Liver (tissue), 9 donors: ENCODE data around the gene GLIS1. TPM values are rescaled to one million over a fixed set of nuclear protein-coding genes. Genes with fewer than 3 reads are reported as not detected.

ENCODE experiments used
- DNase-seq: peaks from one replicate; pipeline ENCODE4 v3.0.0-alpha.2; 2017; ENCODE audit warnings: low spot score
- H3K27ac ChIP-seq, 2 donors: one replicate each; pipeline ENCODE4 v1.7.0; 2013; ENCODE audit warnings: inconsistent platforms in 2 of 2, low read length in 2 of 2, control low read depth in 1 of 2, low read depth in 1 of 2, mild to moderate bottlenecking in 1 of 2
- H3K27me3 ChIP-seq, 4 donors: one replicate each; pipeline versions ENCODE4 v1.6.1 to v1.7.0; 2013; ENCODE audit warnings: low read length in 3 of 4, inconsistent platforms in 1 of 4, mild to moderate bottlenecking in 1 of 4, moderate library complexity in 1 of 4; ENCODE audit not compliant: control insufficient read depth in 4 of 4, insufficient read depth in 4 of 4
- H3K36me3 ChIP-seq, 4 donors: one replicate each; pipeline versions ENCODE4 v1.6.1 to v1.7.0; 2013; ENCODE audit warnings: low read length in 3 of 4, mild to moderate bottlenecking in 3 of 4, low read depth in 1 of 4, moderate library complexity in 1 of 4; ENCODE audit not compliant: control insufficient read depth in 4 of 4, insufficient read depth in 3 of 4
- H3K4me1 ChIP-seq, 4 donors: one replicate each; pipeline versions ENCODE4 v1.6.1 to v1.7.0; 2013; ENCODE audit warnings: low read length in 3 of 4, mild to moderate bottlenecking in 3 of 4, moderate library complexity in 1 of 4; ENCODE audit not compliant: control insufficient read depth in 4 of 4, insufficient read depth in 4 of 4
- H3K4me3 ChIP-seq, 3 donors: one replicate each; pipeline versions ENCODE4 v1.6.1 to v1.7.0; 2013; ENCODE audit warnings: low read length in 3 of 3, control low read depth in 1 of 3, low read depth in 1 of 3, mild to moderate bottlenecking in 1 of 3
- H3K9ac ChIP-seq, 2 donors: one replicate each; pipeline ENCODE4 v1.7.0; 2013; ENCODE audit warnings: low read length in 2 of 2, mild to moderate bottlenecking in 2 of 2, moderate library complexity in 2 of 2, control low read depth in 1 of 2, low read depth in 1 of 2
- H3K9me3 ChIP-seq, 4 donors: one replicate each; pipeline versions ENCODE4 v1.6.1 to v1.7.0; 2013; ENCODE audit warnings: low read length in 3 of 4; ENCODE audit not compliant: control insufficient read depth in 4 of 4
- CTCF ChIP-seq: fragments of 150-350 bp; IDR thresholded peaks from 2 replicates; pipeline ENCODE4 v1.5.1; 2017; ENCODE audit warnings: improper control_type of control experiment, low read depth, low read length; ENCODE audit not compliant: missing input control
- EGR1 ChIP-seq, 2 donors: IDR thresholded peaks; 2 replicates each; pipeline ENCODE4 v1.6.1; 2016 to 2018; ENCODE audit warnings: antibody characterized with exemption in 2 of 2, low read depth in 2 of 2
- FOXA1 ChIP-seq: IDR thresholded peaks from 2 replicates; pipeline ENCODE4 v1.6.1; 2016; ENCODE audit warnings: antibody characterized with exemption
- FOXA2 ChIP-seq: IDR thresholded peaks from 2 replicates; pipeline ENCODE4 v1.6.1; 2016; ENCODE audit warnings: antibody characterized with exemption
- GABPA ChIP-seq, 2 donors: IDR thresholded peaks in 1 of 2; conservative IDR thresholded peaks in 1 of 2; 2 replicates each; pipeline ENCODE4 v1.6.1; 2016; ENCODE audit warnings: antibody characterized with exemption in 2 of 2, mild to moderate bottlenecking in 1 of 2, moderate library complexity in 1 of 2
- HNF4A ChIP-seq, 2 donors: conservative IDR thresholded peaks; 2 replicates each; pipeline ENCODE4 v1.6.1; 2016; ENCODE audit warnings: antibody characterized with exemption in 2 of 2, mild to moderate bottlenecking in 2 of 2
- HNF4G ChIP-seq: IDR thresholded peaks from 2 replicates; pipeline ENCODE4 v1.6.1; 2016; ENCODE audit warnings: antibody characterized with exemption
- JUND ChIP-seq, 2 donors: IDR thresholded peaks; 2 replicates each; pipeline ENCODE4 v1.6.1; 2016; ENCODE audit warnings: antibody characterized with exemption in 2 of 2
- NR2F2 ChIP-seq: IDR thresholded peaks from 2 replicates; pipeline ENCODE4 v1.6.1; 2016; ENCODE audit warnings: antibody characterized with exemption
- RAD21 ChIP-seq, 2 donors: IDR thresholded peaks; 2 replicates each; pipeline ENCODE4 v1.6.1; 2016; ENCODE audit warnings: antibody characterized with exemption in 2 of 2, mild to moderate bottlenecking in 2 of 2
- RXRA ChIP-seq, 2 donors: IDR thresholded peaks; 2 replicates each; pipeline ENCODE4 v1.6.1; 2017 to 2018; ENCODE audit warnings: antibody characterized with exemption in 2 of 2, mild to moderate bottlenecking in 1 of 2
- TAF1 ChIP-seq: conservative IDR thresholded peaks from 2 replicates; pipeline ENCODE4 v1.6.1; 2016; ENCODE audit warnings: antibody characterized with exemption, mild to moderate bottlenecking
- whole genome bisulfite sequencing: extraction: QIAGEN DNeasy Blood & Tissue Kit; methylation state at CpG from one replicate; pipeline ENCODE4 v1.1.7; 2013; 5-methylcytosine and 5-hydroxymethylcytosine counted together
- polyA plus RNA-seq, 2 donors: library from polyadenylated mRNA; stranded (reverse) in 1 of 2; unstranded in 1 of 2; fragments of 200-250 nt in 1 of 2; fragments of >200 nt in 1 of 2; fragmentation: Nextera tagmentation in 1 of 2; extraction: Ambion mirVana in 1 of 2; gene quantifications; one replicate each; pipeline versions ENCODE4 v1.2.1 to v1.2.3, GENCODE V29; 2013 to 2015
- total RNA-seq, 2 donors: library from RNA; depleted of rRNA; stranded (reverse); fragments of >200 nt; gene quantifications; one replicate each; pipeline ENCODE4 v1.2.3, GENCODE V29; 2014
- TF ChIP-seq, protein P1 (sequence below): IDR thresholded peaks from 2 replicates; pipeline ENCODE4 v1.6.1; 2016; ENCODE audit warnings: antibody characterized with exemption
- TF ChIP-seq, protein P2 (sequence below): IDR thresholded peaks from 2 replicates; pipeline ENCODE4 v1.6.1; 2016; ENCODE audit warnings: antibody characterized with exemption, mild to moderate bottlenecking
- donor health status: healthy.
- donor health status: healthy.
- donor health status: healthy.
- donor health status: healthy.
- donor health status: healthy.

GLIS1 gene
- total and polyA plus RNA-seq, 4 donors = under 0.01 to 0.05 TPM; not detected in 2

DNA sequence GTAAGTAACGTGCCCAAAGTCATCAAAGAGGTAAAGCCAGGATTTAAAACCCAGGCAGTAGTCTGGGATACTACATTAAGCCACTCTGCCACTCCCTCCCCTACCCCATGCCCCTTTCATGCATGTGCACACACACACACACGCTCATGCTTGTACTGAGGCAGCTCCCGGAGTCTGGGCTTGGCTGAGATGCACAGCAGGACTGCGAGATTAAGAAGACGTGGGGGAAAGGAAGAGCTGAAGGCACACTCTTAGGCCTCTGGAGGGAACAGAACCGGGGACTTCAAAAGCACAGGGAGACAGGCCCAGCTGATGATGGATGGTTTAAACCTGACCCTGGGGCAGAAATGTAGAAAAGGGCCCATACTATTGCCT, 98.3 kb downstream of the GLIS1 start:
- Histone ChIP-seq H3K27ac (no peak overlapping the region), H3K9ac (no peak overlapping the region), H3K36me3 (no peaks in the 10 kb centered on the region), H3K4me1 (no peaks in the 10 kb centered on the region), H3K27me3 (no peaks in the 10 kb centered on the region), H3K9me3 (no peaks in the 10 kb centered on the region), H3K4me3 (no peak overlapping the region)
- 88% methylated on average over 6 of the region's 6 CpGs for WGBS
- DNase-seq = no peak
- no peak for TF ChIP-seq RXRA (IDR thresholded peaks at IDR 0.05)
- no peak for TF ChIP-seq FOXA1
- no peak for TF ChIP-seq NR2F2
- no peak for TF ChIP-seq HNF4A (conservative IDR thresholded peaks at IDR 0.05)
- no peak for TF ChIP-seq TAF1
- TF ChIP-seq HNF4G = no peak
- TF ChIP-seq FOXA2 = no peak
- no peak for TF ChIP-seq GABPA (IDR thresholded peaks at IDR 0.05 in 1 of 2, conservative IDR thresholded peaks at IDR 0.05 in 1 of 2)
- TF ChIP-seq CTCF = no peak

DNA sequence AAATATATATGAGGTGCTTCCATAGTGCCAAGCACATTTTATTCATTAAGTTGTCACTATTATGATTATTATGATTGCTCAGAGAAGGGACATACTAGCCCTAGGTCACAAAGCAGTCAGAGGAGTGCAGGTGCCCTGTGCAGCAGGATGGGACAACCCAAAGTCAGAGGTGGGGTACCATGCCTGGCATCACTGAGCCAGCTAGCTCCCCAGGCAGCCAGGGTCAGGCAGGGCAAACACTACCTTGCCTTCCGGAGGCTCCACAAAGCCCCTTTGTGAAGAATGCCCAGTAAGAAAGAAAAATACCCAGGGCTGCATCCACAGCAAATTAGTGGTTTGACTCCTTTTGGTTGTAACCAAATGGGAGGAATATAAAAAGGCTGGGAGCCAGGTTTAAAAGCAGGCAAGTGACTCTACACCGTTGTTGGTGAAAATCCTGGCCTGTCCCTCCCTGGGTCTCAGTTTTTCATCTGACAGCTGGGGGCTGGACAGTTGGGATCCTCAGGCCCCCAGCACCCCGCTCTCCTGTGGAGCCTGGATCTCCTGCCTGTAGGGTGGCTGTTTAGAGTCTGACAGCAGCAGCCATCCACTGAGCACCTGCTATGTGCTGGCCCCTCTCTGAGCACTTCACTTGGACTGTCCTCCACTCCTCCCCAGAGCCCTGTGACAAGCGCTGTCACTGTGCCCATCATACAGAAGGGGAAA, 98.8 kb downstream of the GLIS1 start:
- no peaks in the 10 kb centered on the region for H3K9me3 ChIP-seq
- H3K27me3 ChIP-seq = no peaks in the 10 kb centered on the region
- H3K4me3 ChIP-seq = no peak overlapping the region
- no peaks in the 10 kb centered on the region for H3K4me1 ChIP-seq
- 89% methylated on average over 4 of the region's 4 CpGs for whole genome bisulfite sequencing
- DNase-seq = no peak
- H3K36me3 ChIP-seq = no peaks in the 10 kb centered on the region
- H3K27ac ChIP-seq = no peak overlapping the region
- TF ChIP-seq GABPA (IDR thresholded peaks at IDR 0.05 in 1 of 2, conservative IDR thresholded peaks at IDR 0.05 in 1 of 2) (no peak), RAD21 (IDR thresholded peaks at IDR 0.05) (no peak), RXRA (IDR thresholded peaks at IDR 0.05) (no peak), EGR1 (IDR thresholded peaks at IDR 0.05; ENCODE audit: low read depth in 2 of 2) (no peak), JUND (IDR thresholded peaks at IDR 0.05) (no peak)
- TF ChIP-seq, protein P1, sequence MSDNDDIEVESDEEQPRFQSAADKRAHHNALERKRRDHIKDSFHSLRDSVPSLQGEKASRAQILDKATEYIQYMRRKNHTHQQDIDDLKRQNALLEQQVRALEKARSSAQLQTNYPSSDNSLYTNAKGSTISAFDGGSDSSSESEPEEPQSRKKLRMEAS = no peak
- no peak overlapping the region for H3K9ac ChIP-seq

GRCh38 chr1:53639251-53639763, 99.7 kb downstream of the GLIS1 start:
- 68% methylated on average over 16 of the region's 16 CpGs for WGBS
- Histone ChIP-seq H3K36me3 (no peaks in the 10 kb centered on the region), H3K9me3 (no peaks in the 10 kb centered on the region), H3K27me3 (no peaks in the 10 kb centered on the region), H3K27ac (no peak overlapping the region), H3K4me1 (no peaks in the 10 kb centered on the region), H3K4me3 (no peak overlapping the region), H3K9ac (no peak overlapping the region)
- TF ChIP-seq, protein P2, sequence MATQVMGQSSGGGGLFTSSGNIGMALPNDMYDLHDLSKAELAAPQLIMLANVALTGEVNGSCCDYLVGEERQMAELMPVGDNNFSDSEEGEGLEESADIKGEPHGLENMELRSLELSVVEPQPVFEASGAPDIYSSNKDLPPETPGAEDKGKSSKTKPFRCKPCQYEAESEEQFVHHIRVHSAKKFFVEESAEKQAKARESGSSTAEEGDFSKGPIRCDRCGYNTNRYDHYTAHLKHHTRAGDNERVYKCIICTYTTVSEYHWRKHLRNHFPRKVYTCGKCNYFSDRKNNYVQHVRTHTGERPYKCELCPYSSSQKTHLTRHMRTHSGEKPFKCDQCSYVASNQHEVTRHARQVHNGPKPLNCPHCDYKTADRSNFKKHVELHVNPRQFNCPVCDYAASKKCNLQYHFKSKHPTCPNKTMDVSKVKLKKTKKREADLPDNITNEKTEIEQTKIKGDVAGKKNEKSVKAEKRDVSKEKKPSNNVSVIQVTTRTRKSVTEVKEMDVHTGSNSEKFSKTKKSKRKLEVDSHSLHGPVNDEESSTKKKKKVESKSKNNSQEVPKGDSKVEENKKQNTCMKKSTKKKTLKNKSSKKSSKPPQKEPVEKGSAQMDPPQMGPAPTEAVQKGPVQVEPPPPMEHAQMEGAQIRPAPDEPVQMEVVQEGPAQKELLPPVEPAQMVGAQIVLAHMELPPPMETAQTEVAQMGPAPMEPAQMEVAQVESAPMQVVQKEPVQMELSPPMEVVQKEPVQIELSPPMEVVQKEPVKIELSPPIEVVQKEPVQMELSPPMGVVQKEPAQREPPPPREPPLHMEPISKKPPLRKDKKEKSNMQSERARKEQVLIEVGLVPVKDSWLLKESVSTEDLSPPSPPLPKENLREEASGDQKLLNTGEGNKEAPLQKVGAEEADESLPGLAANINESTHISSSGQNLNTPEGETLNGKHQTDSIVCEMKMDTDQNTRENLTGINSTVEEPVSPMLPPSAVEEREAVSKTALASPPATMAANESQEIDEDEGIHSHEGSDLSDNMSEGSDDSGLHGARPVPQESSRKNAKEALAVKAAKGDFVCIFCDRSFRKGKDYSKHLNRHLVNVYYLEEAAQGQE = no peak
- TF ChIP-seq, protein P1 = no peak
- no peak for DNase-seq
